HUES48 (cell line): ENCODE results near the gene LRRC2.
A peak's percentile ranks its signal among the peaks of the same experiment; 100 is the strongest.

Source experiments
- H3K27ac ChIP-seq: one replicate; pipeline ENCODE4 v1.7.0; 2013; ENCODE audit warnings: low read depth, low read length, inconsistent platforms
- H3K27me3 ChIP-seq: 2 replicates; pipeline ENCODE4 v1.6.1; 2013; ENCODE audit warnings: mild to moderate bottlenecking, low read length; ENCODE audit not compliant: control insufficient read depth, insufficient read depth
- H3K36me3 ChIP-seq: 2 replicates; pipeline ENCODE4 v1.6.1; 2013; ENCODE audit warnings: low read length; ENCODE audit not compliant: control insufficient read depth, insufficient read depth
- H3K4me1 ChIP-seq: 2 replicates; pipeline ENCODE4 v1.6.1; 2013; ENCODE audit warnings: mild to moderate bottlenecking, low read length; ENCODE audit not compliant: control insufficient read depth, insufficient read depth
- H3K4me3 ChIP-seq: 2 replicates; pipeline ENCODE4 v1.5.1; 2013; ENCODE audit warnings: mild to moderate bottlenecking, low read depth, low read length
- H3K9ac ChIP-seq: 2 replicates; pipeline ENCODE4 v1.6.1; 2013; ENCODE audit warnings: mild to moderate bottlenecking, low read depth, low read length, moderate library complexity
- H3K9me3 ChIP-seq: 2 replicates; pipeline ENCODE4 v1.6.1; 2013; ENCODE audit warnings: low read length; ENCODE audit not compliant: control insufficient read depth, insufficient read depth

The LRRC2 gene, protein sequence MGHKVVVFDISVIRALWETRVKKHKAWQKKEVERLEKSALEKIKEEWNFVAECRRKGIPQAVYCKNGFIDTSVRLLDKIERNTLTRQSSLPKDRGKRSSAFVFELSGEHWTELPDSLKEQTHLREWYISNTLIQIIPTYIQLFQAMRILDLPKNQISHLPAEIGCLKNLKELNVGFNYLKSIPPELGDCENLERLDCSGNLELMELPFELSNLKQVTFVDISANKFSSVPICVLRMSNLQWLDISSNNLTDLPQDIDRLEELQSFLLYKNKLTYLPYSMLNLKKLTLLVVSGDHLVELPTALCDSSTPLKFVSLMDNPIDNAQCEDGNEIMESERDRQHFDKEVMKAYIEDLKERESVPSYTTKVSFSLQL

DNA sequence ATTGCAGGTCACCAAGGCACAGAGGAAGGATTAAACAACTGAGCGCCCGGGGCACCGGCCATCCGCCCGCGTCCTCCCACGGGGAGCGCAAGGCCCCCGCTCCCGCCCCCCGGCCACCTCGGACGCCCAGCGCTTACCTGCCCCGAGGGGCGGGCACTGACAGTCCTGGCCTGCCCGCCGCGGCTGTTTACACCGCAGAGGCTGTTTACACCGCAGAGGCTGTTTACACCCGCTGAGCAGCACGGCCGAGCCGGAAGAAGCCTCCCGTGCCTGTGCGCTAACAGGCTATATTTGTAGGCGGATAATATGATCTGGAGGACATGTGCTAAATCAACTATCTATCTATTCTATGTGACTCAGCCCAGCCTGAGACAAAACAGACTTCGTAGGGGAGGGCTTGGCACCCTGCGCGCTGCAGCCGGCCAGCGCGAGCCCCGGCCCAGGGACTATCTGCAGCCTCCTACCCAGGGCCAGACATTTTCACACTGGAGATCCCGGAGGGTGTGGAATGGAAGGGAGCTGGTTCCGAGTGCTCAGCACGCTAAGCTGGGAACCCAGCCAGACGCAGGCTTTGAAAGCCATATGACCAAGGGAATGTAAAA is at the start of gene LRRC2:
LRRC2 (minus strand) TSS at position 263 of the 602 bp plus-strand sequence. CDS start 14,711 bp downstream, outside the sequence.
- Histone ChIP-seq H3K4me1 (peaks cover 27% of the 10 kb centered on the region), H3K9me3 (no peaks in the 10 kb centered on the region), H3K9ac (no peak within 1 kb of the TSS), H3K36me3 (no peaks in the 10 kb centered on the region), H3K4me3 (peak within 1 kb of the TSS; percentile 63), H3K27ac (peak within 1 kb of the TSS; percentile 82), H3K27me3 (no peaks in the 10 kb centered on the region)

- no peaks in the 10 kb centered on the region for H3K36me3 ChIP-seq
- H3K4me1 ChIP-seq, result peaks cover 9% of the 10 kb centered on the region; the same call in 1 of the 2 replicates
- H3K27ac ChIP-seq, result no peak overlapping the region
- H3K4me3 ChIP-seq, result no peak overlapping the region
- H3K9me3 ChIP-seq, result no peaks in the 10 kb centered on the region
- no peaks in the 10 kb centered on the region for H3K27me3 ChIP-seq
- no peak overlapping the region for H3K9ac ChIP-seq
Observed at GRCh38 chr3:46615050-46615775, 49.1 kb upstream of the LRRC2 start.

GRCh38 chr3:46614431-46614830 is 48.3 kb upstream of the LRRC2 start:
- Histone ChIP-seq H3K27ac (no peak overlapping the region), H3K27me3 (no peaks in the 10 kb centered on the region), H3K4me1 (peaks cover 9% of the 10 kb centered on the region; the same call in 1 of the 2 replicates), H3K4me3 (no peak overlapping the region), H3K9ac (no peak overlapping the region), H3K36me3 (no peaks in the 10 kb centered on the region), H3K9me3 (no peaks in the 10 kb centered on the region)

DNA sequence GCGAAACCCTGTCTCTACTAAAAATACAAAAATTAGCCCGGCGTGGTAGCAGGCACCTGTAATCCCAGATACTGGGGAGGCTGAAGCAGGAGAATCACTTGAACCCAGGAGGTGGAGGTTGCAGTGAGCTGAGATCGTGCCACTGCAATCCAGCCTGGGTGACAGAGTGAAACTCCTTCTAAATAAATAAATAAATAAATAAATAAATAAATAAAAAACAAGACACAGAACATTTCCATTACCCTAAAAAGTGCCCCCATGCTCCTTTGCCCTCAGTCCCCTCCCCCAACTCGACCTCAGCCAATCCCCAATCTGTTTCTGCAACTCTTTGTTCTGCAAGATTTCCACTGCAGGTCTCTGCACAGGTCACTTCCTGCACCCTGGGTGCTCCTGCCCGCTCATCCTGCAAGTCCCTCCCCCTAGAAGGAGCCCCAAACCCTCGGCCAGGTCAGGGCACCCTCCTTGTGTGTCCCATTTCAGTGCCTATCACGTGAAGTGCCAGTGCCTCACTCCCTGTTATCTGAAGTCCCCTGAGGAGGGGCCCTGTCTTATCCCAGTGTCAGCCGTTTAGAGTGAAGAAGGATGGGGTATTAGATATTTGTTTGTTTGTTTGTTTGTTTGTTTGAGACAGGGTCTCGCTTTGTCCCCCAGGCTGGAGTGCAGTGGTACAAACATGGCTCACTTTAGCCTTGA is 47.4 kb upstream of the LRRC2 start:
- no peak overlapping the region for H3K27ac ChIP-seq
- H3K9me3 ChIP-seq, result no peaks in the 10 kb centered on the region
- no peaks in the 10 kb centered on the region for H3K27me3 ChIP-seq
- no peaks in the 10 kb centered on the region for H3K36me3 ChIP-seq
- H3K4me3 ChIP-seq, result no peak overlapping the region
- no peak overlapping the region for H3K9ac ChIP-seq
- peaks cover 13% of the 10 kb centered on the region; the same call in 1 of the 2 replicates for H3K4me1 ChIP-seq

- Histone ChIP-seq H3K36me3 (no peaks in the 10 kb centered on the region), H3K27me3 (no peaks in the 10 kb centered on the region), H3K9me3 (no peaks in the 10 kb centered on the region), H3K4me3 (no peak within 1 kb of the TSS), H3K4me1 (peaks cover 24% of the 10 kb centered on the region), H3K9ac (no peak within 1 kb of the TSS), H3K27ac (no peak within 1 kb of the TSS)
Observed at GRCh38 chr3:46612324-46612723, 46.2 kb upstream of the LRRC2 start, which contains the start of gene FAM240A. TSS of gene FAM240A (plus strand) at chr3:46612525. CDS start at chr3:46612684, 159 bp downstream.

GRCh38 chr3:46609944-46610722 is 44.0 kb upstream of the LRRC2 start:
- no peak overlapping the region for H3K9ac ChIP-seq
- H3K36me3 ChIP-seq, result no peaks in the 10 kb centered on the region
- no peaks in the 10 kb centered on the region for H3K27me3 ChIP-seq
- no peak overlapping the region for H3K27ac ChIP-seq
- H3K4me1 ChIP-seq, result peaks cover 24% of the 10 kb centered on the region
- H3K4me3 ChIP-seq, result no peak overlapping the region
- no peaks in the 10 kb centered on the region for H3K9me3 ChIP-seq

GRCh38 chr3:46609212-46609721 is 43.2 kb upstream of the LRRC2 start:
- Histone ChIP-seq H3K9me3 (no peaks in the 10 kb centered on the region), H3K27ac (no peak overlapping the region), H3K36me3 (no peaks in the 10 kb centered on the region), H3K9ac (no peak overlapping the region), H3K4me3 (no peak overlapping the region), H3K4me1 (peaks cover 32% of the 10 kb centered on the region), H3K27me3 (no peaks in the 10 kb centered on the region)

GRCh38 chr3:46607603-46608028 is 41.5 kb upstream of the LRRC2 start:
- Histone ChIP-seq H3K9ac (no peak overlapping the region), H3K27ac (no peak overlapping the region)

DNA sequence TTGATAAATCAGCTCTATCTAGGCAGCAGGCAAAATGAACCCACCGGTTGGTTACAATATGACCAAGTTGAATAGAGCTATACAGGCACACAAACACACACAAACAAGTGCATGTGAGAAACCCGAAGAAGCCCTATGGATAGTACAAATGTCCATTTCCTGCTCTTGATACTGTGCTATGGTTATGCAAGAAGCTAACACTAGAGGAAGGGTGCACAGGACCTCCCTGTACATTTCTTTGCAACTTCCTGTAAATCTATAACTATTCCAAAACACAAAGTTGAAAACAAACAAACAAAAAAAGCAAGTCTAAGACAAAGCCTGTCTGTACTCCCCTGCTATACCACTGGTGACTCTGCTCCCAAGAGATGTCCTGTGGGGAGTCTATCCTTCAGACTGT is 38.0 kb upstream of the LRRC2 start:
- Histone ChIP-seq H3K9me3 (no peaks in the 10 kb centered on the region), H3K27me3 (no peaks in the 10 kb centered on the region), H3K36me3 (no peaks in the 10 kb centered on the region), H3K4me3 (no peak overlapping the region), H3K27ac (no peak overlapping the region), H3K4me1 (peaks cover 48% of the 10 kb centered on the region), H3K9ac (no peak overlapping the region)

More at GRCh38 chr3:46607603-46608028, 41.5 kb upstream of the LRRC2 start:
- H3K4me1 ChIP-seq, result peaks cover 43% of the 10 kb centered on the region
- no peaks in the 10 kb centered on the region for H3K27me3 ChIP-seq
- H3K36me3 ChIP-seq, result no peaks in the 10 kb centered on the region
- no peaks in the 10 kb centered on the region for H3K9me3 ChIP-seq
- H3K4me3 ChIP-seq, result no peak overlapping the region
